GM19463 (cell line): ENCODE data around the gene SCN4A.
"Not testable (repeated sequence)": the region's sequence is repeated elsewhere in the genome, so short reads cannot be mapped to it uniquely, and the experiment has no call there.

Experiments
- ATAC-seq: cut with Tn5 transposase; IDR thresholded peaks from one replicate; pipeline ENCODE4 v1.9.1; 2021; ENCODE audit warnings: mild to moderate bottlenecking, moderate library complexity; ENCODE audit not compliant: unreplicated experiment

Gene SCN4A

DNA sequence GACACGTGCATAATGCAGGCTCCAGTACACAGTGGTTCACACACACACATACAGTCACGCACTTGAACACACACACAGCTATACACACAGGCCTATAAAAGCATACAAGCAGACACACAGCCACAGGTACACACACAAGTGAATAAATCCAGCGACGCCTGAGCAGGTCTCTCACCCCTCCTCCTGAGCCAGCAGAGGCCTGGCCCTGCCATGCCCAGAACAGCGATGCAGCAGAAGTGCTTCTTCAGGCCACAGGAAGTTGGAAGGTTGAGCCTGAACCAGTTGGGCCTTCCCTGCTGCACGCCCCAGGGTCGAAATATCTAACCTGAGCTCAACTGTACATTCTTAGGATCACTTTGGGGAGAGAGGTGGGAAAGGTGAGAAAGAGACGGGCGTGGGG is 33.3 kb downstream of the SCN4A start:
- ATAC-seq = no peak

DNA sequence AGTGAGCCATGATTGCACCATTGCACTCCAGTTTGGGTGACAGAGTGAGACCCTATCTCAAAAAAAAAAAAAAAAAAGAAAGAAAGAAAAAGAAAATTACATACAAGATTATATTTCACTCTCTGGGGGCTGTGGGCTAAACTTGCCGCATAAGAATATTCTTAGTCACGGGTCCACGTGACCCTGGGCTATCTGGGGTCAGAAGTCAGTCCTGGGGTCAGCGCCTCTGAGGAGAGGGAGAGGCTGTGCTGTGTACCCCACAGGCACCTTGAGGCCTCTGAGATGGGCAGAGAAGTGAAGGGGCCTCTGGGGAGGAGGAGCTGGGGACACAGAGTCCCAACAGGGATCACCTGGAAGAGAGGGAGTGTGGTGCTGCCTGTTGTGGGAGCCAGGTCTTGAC is 34.8 kb downstream of the SCN4A start:
- ATAC-seq = no peak

DNA sequence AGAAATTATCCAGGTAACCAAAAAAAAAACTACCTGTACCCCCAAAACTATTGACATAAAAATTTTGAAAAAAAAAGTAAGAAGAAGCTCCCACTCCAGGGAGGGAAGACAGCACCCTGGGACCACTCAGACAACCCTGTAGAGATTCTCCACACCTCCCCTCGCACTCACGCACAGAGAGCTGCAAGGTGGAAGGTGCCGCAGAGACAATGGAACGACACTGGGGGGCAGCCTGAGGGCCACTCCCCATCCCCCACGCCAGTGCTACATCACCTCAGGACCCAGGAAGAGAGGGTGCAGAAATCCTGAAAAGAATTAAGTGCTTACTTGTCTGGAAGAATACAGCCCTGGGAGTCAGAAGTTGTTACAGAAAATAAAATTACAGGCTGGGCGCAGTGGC is 35.4 kb downstream of the SCN4A start:
- ATAC-seq = no peak

DNA sequence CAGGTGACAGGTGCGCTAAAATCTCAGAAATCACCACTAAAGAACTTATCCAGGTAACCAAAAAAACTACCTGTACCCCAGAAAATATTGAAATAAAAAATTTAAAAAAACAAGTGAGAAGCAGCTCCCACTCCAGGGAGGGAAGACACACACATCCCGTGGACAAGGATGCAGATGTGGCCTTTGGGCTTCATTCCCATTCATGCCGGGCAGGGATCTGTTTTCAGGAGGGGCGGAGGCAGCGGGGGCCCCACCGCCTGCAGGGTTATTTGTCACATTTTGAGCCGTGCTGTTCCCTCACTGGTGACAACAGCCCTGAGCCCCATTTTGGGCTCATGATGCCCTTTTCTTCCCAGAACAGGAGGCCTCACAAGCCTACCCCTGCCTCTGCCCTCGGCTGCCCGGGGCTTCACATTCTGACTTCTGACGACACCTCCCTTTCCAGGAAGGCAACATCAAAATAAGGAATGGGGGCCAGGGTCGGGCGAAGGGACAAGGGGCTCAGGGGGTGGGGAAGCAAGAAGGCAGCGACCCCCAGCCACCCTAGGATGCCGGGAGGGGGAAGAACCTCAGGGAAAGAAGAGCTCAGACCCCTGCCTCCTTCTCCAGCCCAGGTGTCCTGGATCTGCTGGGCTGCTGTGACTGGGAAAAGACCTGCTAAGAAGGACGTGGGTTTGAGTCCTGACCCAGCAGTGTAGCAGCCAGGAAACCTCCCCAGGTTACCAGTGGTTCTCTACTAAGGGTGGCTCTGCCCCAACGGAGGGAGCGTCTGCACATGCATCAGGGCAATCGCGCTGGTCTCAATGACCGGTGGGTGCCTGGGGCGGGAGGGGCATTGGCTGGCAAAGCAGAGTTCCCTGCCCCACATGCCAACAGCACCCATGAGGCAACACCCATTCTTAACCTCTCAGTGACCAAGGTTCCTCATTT is 38.3 kb downstream of the SCN4A start:
- ATAC-seq = no peak

DNA sequence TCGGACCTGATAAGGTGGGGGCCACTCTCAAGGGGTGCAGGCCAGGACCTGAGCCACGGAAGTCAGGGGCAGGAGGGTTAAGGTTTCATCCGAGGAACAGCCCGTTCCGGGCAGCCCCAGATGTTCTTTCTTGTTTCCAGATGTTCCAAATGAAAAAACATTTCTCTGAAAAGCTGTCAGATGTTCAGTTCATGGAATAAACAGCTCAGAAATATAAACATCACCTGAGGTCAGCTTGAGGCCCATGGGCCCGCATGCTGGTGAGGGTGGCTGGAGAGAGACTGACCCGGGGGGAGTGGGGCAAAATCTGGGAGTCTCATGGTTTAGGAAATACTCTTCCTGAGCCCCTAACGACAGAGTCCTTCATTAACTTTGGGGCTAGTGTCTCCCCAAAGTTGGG is 39.1 kb downstream of the SCN4A start:
- ATAC-seq = no peak

DNA sequence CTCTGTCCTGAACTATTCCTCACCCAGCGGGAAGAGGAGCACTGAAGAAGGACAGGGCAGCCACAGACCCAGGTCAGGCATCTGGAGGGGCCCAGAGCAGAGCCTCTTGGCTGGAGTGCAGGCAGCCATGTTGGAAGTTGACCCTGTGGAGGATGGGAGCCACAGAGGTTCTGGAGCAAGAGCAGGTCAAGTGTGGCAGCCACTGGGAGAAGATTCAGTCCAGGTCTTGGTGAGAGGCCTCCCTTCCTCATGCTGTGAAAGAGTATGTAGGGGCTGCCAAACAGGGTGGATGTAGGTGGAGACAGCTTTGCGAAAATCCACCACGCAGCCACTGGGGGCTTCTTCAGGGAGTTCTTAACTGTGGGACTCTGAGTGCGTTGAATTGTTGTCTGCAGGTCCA is 40.0 kb downstream of the SCN4A start:
- ATAC-seq = peak; percentile 1

DNA sequence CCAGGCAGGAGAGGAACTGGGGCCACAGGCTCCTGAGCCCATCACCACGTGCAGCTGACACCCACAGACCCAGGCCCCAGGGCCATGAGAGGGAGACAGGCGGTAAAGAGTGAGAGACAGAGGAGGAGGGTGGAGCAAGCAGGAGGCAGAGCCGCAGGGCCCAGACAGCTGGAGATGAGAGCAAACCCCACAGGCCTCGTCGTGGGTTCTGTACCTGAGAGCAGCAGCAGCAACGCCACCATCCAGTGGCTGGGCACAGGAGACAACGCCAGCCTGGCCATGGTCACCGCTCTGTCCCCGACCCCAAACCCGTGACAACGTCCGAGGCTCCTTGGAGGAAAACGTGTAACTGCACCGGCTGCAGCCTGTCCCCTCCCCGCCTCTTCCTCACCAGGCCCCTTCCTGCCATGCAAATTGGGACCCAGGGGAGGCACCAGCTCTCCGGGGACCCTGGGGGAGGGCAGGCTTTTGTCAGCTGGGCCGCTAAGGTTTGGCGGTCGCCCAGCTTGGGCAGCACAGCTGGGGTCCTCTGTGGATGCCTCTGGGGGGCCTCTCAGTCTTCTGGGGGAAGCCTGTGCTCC is 40.6 kb downstream of the SCN4A start, which contains the start of gene CD79B:
Gene CD79B, minus strand, starts transcription at position 351 of the 581 bp plus-strand sequence. Its CDS starts 70 bp downstream, at position 281.
- peak; percentile 84 for ATAC-seq

DNA sequence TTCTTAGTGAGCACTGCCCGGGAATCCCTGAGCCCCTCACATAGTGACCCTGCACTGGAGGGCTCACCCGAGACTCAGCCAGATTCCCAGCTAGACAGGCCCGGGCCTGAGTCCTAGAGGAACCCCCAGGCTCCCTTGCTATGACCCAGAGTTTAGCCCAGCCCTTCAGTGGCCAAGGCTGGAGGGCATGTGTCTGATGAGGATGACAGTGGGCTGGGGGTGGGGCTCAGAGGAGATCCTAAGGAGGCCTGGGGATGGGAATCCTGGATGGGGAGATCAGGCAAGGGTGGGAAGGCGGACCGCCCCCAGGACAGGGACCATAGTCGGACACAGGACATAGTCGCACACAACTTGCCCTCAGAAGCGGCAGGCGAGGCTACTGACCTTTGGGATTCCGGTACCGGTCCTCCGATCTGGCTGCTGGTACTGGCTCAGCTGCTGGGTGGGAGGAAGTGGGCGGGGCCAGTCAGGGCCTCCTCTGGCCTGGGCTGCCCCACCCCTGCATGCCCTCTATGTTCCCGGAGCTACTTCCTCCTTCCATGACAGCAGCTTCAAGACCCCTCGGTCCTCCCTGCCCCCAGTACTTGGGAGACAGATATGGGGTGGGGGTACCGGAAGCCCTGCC is 41.7 kb downstream of the SCN4A start:
- peak; percentile 38 for ATAC-seq

DNA sequence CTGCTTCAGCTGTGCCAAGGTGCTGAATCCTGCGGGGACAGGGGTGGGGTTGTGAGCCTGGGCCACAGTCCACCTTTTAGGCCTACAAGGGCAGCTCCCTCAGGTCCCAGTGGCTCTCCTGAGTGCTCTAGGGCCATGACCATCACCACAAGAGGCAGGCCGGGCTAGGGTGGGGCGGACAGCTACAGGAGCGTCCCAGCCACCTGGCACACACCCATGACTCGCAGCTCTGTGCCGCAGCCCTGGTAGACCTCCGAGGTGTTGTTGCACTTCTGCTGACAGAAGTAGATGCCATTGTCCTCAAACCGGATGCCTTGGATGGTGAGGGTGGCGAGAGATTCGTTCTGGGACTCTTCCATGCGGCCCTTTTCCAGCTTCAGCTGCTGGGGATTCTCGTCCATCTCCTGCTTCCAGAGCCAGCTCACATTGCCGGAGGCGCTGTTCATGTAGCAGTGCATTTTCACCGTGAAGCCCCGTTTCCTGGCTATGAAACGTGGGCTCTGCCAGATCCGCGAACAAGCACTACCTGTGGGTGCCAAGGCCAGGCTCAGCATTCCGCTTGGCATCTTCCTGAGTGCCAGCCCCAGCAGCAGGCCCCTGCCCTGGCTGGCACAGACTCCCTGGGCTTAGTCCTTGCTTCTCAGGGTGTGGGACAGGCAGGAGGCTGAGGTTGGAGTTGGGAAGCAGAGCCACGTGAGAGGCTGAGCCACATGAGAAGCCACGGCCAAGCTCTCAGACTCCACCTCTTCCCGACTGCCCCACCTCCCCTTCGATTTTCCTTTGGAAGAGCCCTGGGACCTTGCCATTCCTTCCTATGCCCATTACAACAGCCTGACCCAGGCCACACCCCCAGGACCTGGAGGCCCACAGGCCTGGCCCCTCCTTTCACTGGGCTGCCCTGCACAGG is 42.6 kb downstream of the SCN4A start:
- ATAC-seq = no peak

DNA sequence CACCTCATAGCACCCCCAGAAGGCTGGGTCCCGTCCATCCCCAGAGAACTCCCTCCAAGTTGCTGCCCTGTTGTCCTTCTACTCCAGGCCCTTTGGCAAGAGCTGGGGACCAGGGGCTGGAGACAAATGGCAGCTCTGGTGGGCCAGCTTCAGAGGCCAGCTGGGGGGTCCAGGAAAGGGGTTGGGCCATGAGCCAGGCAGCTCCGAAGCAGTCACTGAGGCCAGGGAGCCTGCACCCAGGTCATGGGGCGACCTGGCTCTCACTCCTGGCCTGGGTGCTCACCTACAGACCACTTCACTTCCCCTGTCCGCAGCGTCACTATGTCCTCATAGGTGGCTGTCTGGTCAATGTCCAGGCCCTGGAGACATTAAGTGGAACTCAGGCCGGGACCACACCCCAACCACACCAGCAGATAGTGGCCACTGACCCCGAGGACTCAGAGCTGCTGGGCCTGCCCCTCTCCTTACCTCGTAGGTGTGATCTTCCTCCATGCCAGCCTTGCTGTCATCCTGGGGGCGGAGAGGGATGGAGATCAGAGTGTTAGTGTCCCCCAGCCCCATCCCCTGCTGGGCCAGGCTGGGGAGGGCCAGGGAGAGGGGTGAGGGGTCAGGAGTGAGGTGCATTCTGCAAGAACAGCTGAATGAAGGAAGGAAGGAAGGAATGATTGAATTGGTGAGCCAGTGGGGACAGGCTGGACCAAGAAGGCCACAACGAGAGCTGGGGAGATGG is 43.6 kb downstream of the SCN4A start:
- no peak for ATAC-seq

DNA sequence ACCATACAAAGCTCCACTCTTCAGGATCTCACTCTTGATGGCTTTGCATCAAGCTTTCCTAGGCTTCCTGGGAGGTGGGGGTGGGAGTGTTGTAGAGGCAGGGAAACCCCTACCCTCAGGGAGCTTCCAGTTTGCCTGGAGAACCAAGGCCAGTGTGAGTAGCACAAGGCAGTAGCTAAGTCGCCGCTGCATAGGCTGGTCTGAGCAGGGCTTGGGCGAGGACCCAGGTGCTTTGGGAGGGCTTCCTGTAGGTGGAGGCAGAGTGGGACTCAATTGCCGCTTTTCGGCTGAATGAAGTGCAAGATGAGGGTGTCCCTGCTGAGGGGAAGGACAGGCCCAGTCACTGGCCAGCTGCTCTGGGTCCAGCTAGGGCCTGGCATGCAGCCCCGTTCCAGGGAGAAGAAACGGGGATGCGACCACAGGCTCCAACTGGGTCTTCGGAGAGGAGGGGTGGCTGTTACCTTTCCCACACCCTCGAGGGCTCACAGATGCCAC is 44.5 kb downstream of the SCN4A start:
- ATAC-seq = no peak

DNA sequence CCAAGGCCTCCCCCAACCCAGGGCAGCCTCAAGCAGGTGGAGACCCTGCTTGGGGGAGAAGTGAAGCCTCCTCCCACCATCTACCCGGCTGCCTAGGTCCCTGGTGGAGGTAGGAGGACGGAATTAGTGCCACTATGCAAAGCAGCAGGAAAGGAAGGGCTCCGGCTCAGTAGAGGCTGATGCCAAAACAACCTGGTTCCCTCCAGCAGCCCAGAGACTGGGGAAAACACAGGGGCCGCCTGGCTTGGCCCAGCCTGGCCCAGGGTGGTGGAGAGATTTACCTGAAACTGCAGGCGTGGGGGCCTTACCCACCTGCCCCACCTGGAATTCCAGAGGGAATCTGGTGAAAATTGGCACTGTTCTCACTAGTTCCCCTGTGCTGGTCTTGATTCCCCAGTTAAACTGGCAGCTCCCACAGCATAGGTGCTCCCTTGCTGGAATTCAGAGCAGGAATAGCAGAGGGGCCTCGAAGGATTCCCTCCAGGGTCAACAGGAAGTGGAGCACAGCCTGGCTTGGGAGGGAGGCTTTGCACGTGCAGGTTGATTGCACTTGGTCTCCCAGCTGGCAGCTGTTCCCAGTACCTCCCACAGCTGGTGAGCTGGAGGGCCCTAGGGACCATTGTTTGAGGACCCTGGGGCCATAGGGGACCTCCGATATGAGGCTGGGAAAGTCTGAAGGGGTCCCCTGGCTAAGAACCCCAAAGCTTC is 45.1 kb downstream of the SCN4A start:
- ATAC-seq = no peak

DNA sequence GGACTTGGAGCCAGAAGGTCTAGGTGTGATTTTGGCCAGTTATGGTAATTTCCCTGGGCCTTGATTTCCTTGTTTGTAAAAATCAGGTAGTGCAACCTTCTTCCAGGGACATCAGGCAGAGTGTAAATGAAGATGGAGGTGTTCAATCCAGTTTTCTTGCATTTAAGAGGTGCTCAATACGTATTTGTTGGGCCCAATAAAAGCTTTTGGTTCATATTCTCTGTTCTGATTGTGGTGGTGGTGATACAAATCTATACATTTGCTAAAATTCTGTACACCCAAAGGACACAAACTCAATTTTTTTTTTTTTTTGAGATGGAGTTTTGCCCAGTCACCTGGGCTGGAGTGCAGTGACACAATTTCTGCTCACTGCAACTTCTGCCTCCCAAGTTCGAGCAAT is 46.6 kb downstream of the SCN4A start:
- no peak for ATAC-seq

DNA sequence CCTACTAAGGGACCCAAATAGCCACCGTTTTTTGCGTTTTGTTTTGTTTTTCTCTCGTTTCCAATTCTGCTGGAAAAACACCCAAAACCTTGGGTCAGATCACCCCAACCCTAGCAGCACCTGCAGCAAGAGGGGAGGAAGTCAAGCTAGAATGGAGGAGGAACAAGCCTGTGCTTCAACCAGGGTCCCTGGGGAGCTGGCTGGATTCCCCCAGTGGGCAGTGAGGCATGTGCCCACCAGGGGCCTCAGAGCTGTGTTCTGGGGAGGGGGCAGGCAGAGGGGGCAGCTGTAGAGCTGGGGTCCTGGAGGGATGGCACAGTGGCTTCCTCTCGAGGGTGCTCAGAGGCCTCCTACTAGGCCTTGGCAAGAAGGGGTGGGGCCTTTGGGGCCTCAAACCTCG is 47.1 kb downstream of the SCN4A start:
- no peak for ATAC-seq

DNA sequence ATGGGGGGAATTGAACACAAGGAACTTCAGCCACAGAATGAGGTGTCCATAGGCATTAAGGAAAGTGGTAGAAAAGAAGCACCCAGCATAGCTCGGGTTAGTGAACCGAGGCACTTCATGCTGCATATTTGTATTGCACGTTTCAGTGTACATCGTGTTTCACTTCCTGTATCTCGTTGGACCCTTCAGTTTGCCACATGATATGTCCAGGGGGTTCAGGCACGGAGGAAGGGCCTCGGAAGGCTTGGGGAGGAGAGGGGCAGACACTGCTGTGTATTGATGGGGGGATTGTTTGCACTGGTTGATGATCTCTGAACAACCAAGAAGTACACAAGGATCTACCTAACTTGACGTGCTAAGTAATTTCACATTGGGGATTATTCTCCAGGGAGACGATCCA is 50.3 kb downstream of the SCN4A start:
- peak; percentile 40 for ATAC-seq

DNA sequence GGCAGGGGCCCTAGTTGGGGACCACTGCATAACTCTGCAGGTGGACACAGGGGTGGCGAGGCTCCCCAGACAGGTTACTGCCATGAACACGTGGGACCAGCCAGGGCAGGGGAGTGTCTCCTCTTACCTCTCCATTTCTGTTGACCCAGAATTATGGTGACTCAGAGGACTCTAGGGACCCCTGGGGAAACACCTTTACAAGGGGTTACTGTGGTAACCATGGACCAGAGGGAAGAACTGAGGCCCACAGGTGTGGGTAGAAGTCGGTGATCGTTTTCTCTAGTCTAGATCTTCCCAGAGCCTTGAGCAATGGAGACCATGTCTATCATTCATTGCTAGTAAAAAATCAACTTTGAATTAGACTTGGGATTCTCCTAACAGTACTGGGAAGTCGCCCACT is 51.9 kb downstream of the SCN4A start:
- ATAC-seq = not testable (repeated sequence)

DNA sequence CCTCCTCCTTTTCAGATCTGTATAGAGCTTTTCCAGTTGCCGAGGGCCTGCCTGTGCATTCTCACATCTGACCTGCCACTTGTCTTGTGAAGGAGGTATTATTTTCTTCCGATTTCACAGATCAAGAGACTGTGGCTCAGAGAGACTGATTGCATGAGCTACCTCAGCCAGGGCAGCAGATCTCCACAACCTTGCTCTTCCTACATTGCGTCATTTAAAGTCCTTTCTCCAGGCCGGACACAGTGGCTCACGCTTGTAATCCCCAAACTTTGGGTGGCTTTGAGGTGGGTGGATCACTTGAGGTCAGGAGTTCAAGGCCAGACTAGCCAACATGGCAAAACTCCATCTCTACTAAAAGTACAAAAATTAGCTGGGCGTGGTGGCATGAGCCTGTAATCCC is 52.7 kb downstream of the SCN4A start:
- ATAC-seq = not testable (repeated sequence)

DNA sequence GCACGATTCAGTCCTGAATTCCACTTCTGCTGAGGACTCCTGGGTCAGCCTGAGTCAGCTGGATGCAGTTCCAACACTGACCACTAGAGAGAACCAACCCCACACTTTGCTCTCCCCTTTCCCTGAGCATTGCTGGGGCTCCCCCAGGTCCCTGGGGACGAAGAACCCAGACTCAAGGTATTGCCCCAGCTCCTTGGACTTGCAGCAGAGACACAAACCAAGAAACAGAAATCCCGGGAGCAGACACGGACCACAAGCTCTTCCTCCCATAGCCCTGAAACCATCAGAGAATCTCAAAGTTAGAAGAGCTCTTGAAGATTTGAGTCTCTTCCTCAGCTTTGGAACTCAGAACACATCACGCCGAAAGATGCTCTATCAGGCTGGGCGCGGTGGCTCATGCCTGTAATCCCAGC is 53.4 kb downstream of the SCN4A start:
- ATAC-seq = no peak

DNA sequence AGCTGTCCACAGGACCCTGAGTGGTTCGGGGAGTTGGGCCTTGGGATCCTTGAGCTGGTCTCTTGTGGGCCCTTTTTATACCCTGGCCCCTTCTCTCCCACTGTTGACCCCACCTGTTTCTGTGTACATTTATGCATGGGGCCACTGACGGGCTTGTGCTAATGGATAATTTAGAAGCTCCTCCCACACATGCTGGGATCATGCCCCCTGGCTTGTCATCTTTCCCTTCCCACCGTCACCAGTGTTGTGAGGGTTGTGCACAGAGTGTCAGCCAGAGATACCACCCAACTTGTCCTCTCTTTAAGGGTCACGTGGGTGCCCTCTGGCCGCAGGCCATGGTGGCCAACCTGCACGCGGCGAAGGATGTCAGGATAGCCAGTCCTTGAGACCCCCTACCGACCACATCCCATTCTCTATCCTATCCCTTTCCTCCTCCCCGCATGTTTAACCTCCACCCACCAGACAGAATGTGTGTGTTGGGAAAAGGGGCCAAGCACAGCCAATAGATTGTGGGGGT is 53.9 kb downstream of the SCN4A start, which contains the start of gene GH1:
Gene GH1, minus strand, starts transcription at position 51 of the 517 bp plus-strand sequence. CDS start 63 bp downstream, outside the sequence.
- ATAC-seq = not testable (repeated sequence)
